ENCODE data around the gene LTB4R2.

- TF ChIP-seq CTCF (IDR thresholded peaks at IDR 0.05) (no peak), POLR2A (IDR thresholded peaks at IDR 0.05) (no peak), EP300 (IDR thresholded peaks at IDR 0.05) (no peak), POLR2AphosphoS5 (IDR thresholded peaks at IDR 0.05) (no peak)
These were observed 17.7 kb upstream of the LTB4R2 start for GRCh38 chr14:24292118-24292807.
